Trophoblast cell (in vitro differentiated cells and primary cell): ENCODE data around the gene COA6.

Source experiments
- DNase-seq, 2 donors: peaks; one replicate each; pipeline ENCODE4 v3.0.0-alpha.2; 2016
- H2AFZ ChIP-seq: 2 replicates; pipeline ENCODE4 v1.6.1; 2013; ENCODE audit warnings: low read length, moderate library complexity, mild to moderate bottlenecking; ENCODE audit not compliant: insufficient read depth, poor library complexity
- H2AK5ac ChIP-seq: 2 replicates; pipeline ENCODE4 v1.6.1; 2013; ENCODE audit warnings: mild to moderate bottlenecking, low read length
- H2BK120ac ChIP-seq: 2 replicates; pipeline ENCODE4 v1.6.1; 2013; ENCODE audit warnings: low read length, mild to moderate bottlenecking, moderate library complexity; ENCODE audit not compliant: insufficient read depth, poor library complexity
- H2BK12ac ChIP-seq: 2 replicates; pipeline ENCODE4 v1.6.1; 2013; ENCODE audit warnings: mild to moderate bottlenecking, low read length, moderate library complexity
- H2BK5ac ChIP-seq: 2 replicates; pipeline ENCODE4 v1.6.1; 2013; ENCODE audit warnings: low read length, low read depth, moderate library complexity, mild to moderate bottlenecking; ENCODE audit not compliant: poor library complexity
- H3K14ac ChIP-seq: 2 replicates; pipeline ENCODE4 v1.6.1; 2013; ENCODE audit warnings: mild to moderate bottlenecking, low read length
- H3K18ac ChIP-seq: 2 replicates; pipeline ENCODE4 v1.6.1; 2013; ENCODE audit warnings: mild to moderate bottlenecking, low read length
- H3K23ac ChIP-seq: 2 replicates; pipeline ENCODE4 v1.6.1; 2013; ENCODE audit warnings: low read length
- H3K27ac ChIP-seq: 2 replicates; pipeline ENCODE4 v1.5.1; 2013; ENCODE audit warnings: low read depth, mild to moderate bottlenecking, inconsistent platforms, low read length, moderate library complexity
- H3K27me3 ChIP-seq: 2 replicates; pipeline ENCODE4 v1.6.1; 2013; ENCODE audit warnings: inconsistent platforms, mild to moderate bottlenecking, low read length, moderate library complexity; ENCODE audit not compliant: insufficient read depth
- H3K36me3 ChIP-seq, 2 experiments: 1 replicate in 1 of 2; 2 replicates in 1 of 2; pipeline ENCODE4 v1.6.1; 2013; ENCODE audit warnings: low read length in 2 of 2, mild to moderate bottlenecking in 2 of 2, moderate library complexity in 1 of 2; ENCODE audit not compliant: insufficient read depth in 2 of 2, control insufficient read depth in 1 of 2
- H3K4ac ChIP-seq: 2 replicates; pipeline ENCODE4 v1.6.1; 2013; ENCODE audit warnings: low read depth, mild to moderate bottlenecking, low read length, moderate library complexity
- H3K4me1 ChIP-seq, 2 experiments: 1 replicate in 1 of 2; 2 replicates in 1 of 2; pipeline ENCODE4 v1.6.1; 2013; ENCODE audit warnings: low read length in 2 of 2, mild to moderate bottlenecking in 2 of 2, moderate library complexity in 1 of 2; ENCODE audit not compliant: insufficient read depth in 2 of 2, control insufficient read depth in 1 of 2
- H3K4me2 ChIP-seq: 2 replicates; pipeline ENCODE4 v1.6.1; 2013; ENCODE audit warnings: inconsistent platforms, mild to moderate bottlenecking, low read length, moderate library complexity
- H3K4me3 ChIP-seq: 2 replicates; pipeline ENCODE4 v1.5.1; 2013; ENCODE audit warnings: mild to moderate bottlenecking, low read depth, low read length, inconsistent platforms
- H3K79me1 ChIP-seq: one replicate; pipeline ENCODE4 v1.6.1; 2013; ENCODE audit warnings: low read length
- H3K79me2 ChIP-seq: 2 replicates; pipeline ENCODE4 v1.6.1; 2013; ENCODE audit warnings: low read length, mild to moderate bottlenecking; ENCODE audit not compliant: control insufficient read depth, insufficient read depth, poor library complexity
- H3K9ac ChIP-seq: 2 replicates; pipeline ENCODE4 v1.6.1; 2013; ENCODE audit warnings: mild to moderate bottlenecking, low read length
- H3K9me3 ChIP-seq: 2 replicates; pipeline ENCODE4 v1.6.1; 2013; ENCODE audit warnings: low read depth, mild to moderate bottlenecking, control low read depth, inconsistent platforms, low read length; ENCODE audit not compliant: insufficient read depth
- H4K12ac ChIP-seq: 2 replicates; pipeline ENCODE4 v1.6.1; 2013; ENCODE audit warnings: low read depth, mild to moderate bottlenecking, low read length, moderate library complexity
- H4K8ac ChIP-seq: 2 replicates; pipeline ENCODE4 v1.6.1; 2013; ENCODE audit warnings: low read depth, mild to moderate bottlenecking, low read length, moderate library complexity
- H4K91ac ChIP-seq: one replicate; pipeline ENCODE4 v1.6.1; 2013; ENCODE audit warnings: low read depth, mild to moderate bottlenecking, low read length, moderate library complexity
- WGBS: extraction: QIAGEN DNeasy Blood & Tissue Kit; methylation state at CpG from one replicate; pipeline ENCODE4 v1.1.7; 2013; ENCODE audit warnings: missing lambda C conversion rate; ENCODE audit not compliant: insufficient read length, insufficient coverage; ENCODE audit errors: extremely low coverage; 5-methylcytosine and 5-hydroxymethylcytosine counted together

Gene COA6

GRCh38 chr1:234361102-234361603 is 12.1 kb upstream of the COA6 start:
- H3K4me3 ChIP-seq: no peak overlapping the region
- no CpG with 5 or more reads among the region's 3 CpGs for WGBS
- no peak overlapping the region for H3K23ac ChIP-seq
- H3K79me2 ChIP-seq: no peaks in the 10 kb centered on the region
- H3K9me3 ChIP-seq: no peaks in the 10 kb centered on the region
- no peak overlapping the region for H2AK5ac ChIP-seq
- no peak for DNase-seq
- no peak overlapping the region for H2BK120ac ChIP-seq
- H2AFZ ChIP-seq: no peak overlapping the region
- no peak overlapping the region for H4K8ac ChIP-seq
- H4K91ac ChIP-seq: no peak overlapping the region
- no peak overlapping the region for H3K14ac ChIP-seq
- H3K4ac ChIP-seq: no peak overlapping the region
- no peak overlapping the region for H4K12ac ChIP-seq
- no peaks in the 10 kb centered on the region for H3K27me3 ChIP-seq
- no peak overlapping the region for H2BK5ac ChIP-seq
- no peak overlapping the region for H2BK12ac ChIP-seq
- no peaks in the 10 kb centered on the region for H3K4me1 ChIP-seq
- H3K4me2 ChIP-seq: no peak overlapping the region
- no peaks in the 10 kb centered on the region for H3K36me3 ChIP-seq
- H3K27ac ChIP-seq: no peak overlapping the region
- H3K9ac ChIP-seq: no peak overlapping the region
- H3K18ac ChIP-seq: no peak overlapping the region
- no peaks in the 10 kb centered on the region for H3K79me1 ChIP-seq

GRCh38 chr1:234362558-234362957 is 10.7 kb upstream of the COA6 start:
- Histone ChIP-seq H3K9ac (no peak overlapping the region), H3K4ac (no peak overlapping the region), H2BK120ac (no peak overlapping the region), H3K79me2 (no peaks in the 10 kb centered on the region), H3K27ac (no peak overlapping the region), H3K4me3 (no peak overlapping the region), H4K91ac (no peak overlapping the region), H2BK5ac (no peak overlapping the region), H3K23ac (no peak overlapping the region), H3K27me3 (no peaks in the 10 kb centered on the region), H3K79me1 (no peaks in the 10 kb centered on the region), H3K9me3 (no peaks in the 10 kb centered on the region), H4K12ac (no peak overlapping the region), H2BK12ac (no peak overlapping the region), H3K14ac (no peak overlapping the region), H3K4me2 (no peak overlapping the region), H2AK5ac (no peak overlapping the region), H4K8ac (no peak overlapping the region), H3K18ac (no peak overlapping the region), H3K36me3 (no peaks in the 10 kb centered on the region), H2AFZ (no peak overlapping the region), H3K4me1 (no peaks in the 10 kb centered on the region)
- no CpG with 5 or more reads among the region's 2 CpGs for WGBS
- DNase-seq: no peak

- H2AK5ac ChIP-seq: no peak overlapping the region
- H3K9ac ChIP-seq: no peak overlapping the region
- no peak overlapping the region for H3K4me2 ChIP-seq
- H3K4me3 ChIP-seq: no peak overlapping the region
- no peak overlapping the region for H2AFZ ChIP-seq
- H2BK120ac ChIP-seq: no peak overlapping the region
- no peak for DNase-seq
- H3K27me3 ChIP-seq: no peaks in the 10 kb centered on the region
- H2BK12ac ChIP-seq: no peak overlapping the region
- H2BK5ac ChIP-seq: no peak overlapping the region
- H3K36me3 ChIP-seq: no peaks in the 10 kb centered on the region
- H3K14ac ChIP-seq: no peak overlapping the region
- H3K9me3 ChIP-seq: no peaks in the 10 kb centered on the region
- no CpG with 5 or more reads among the region's 12 CpGs for WGBS
- H3K27ac ChIP-seq: no peak overlapping the region
- no peak overlapping the region for H4K12ac ChIP-seq
- peaks cover 4% of the 10 kb centered on the region for H3K79me2 ChIP-seq
- H3K4me1 ChIP-seq: peaks cover 0 to 2% of the 10 kb centered on the region in 2 experiments
- H4K91ac ChIP-seq: no peak overlapping the region
- no peak overlapping the region for H4K8ac ChIP-seq
- H3K79me1 ChIP-seq: peaks cover 6% of the 10 kb centered on the region
- no peak overlapping the region for H3K18ac ChIP-seq
- no peak overlapping the region for H3K23ac ChIP-seq
- H3K4ac ChIP-seq: no peak overlapping the region
Measured at GRCh38 chr1:234368320-234369032, 4.8 kb upstream of the COA6 start.

- no peaks in the 10 kb centered on the region for H3K9me3 ChIP-seq
- no peak overlapping the region for H2BK120ac ChIP-seq
- H2BK5ac ChIP-seq: no peak overlapping the region
- H3K18ac ChIP-seq: no peak overlapping the region
- no peak overlapping the region for H4K91ac ChIP-seq
- H3K79me1 ChIP-seq: peaks cover 10% of the 10 kb centered on the region
- no peak overlapping the region for H4K12ac ChIP-seq
- no peaks in the 10 kb centered on the region for H3K36me3 ChIP-seq
- DNase-seq: no peak
- H3K14ac ChIP-seq: no peak overlapping the region
- H2AK5ac ChIP-seq: no peak overlapping the region
- no peak overlapping the region for H2BK12ac ChIP-seq
- H4K8ac ChIP-seq: no peak overlapping the region
- H3K4me3 ChIP-seq: no peak overlapping the region
- no peak overlapping the region for H3K4ac ChIP-seq
- WGBS: no CpG with 5 or more reads among the region's 3 CpGs
- H2AFZ ChIP-seq: no peak overlapping the region
- H3K79me2 ChIP-seq: peaks cover 8% of the 10 kb centered on the region
- no peak overlapping the region for H3K4me2 ChIP-seq
- no peak overlapping the region for H3K9ac ChIP-seq
- H3K4me1 ChIP-seq: peaks cover 0 to 2% of the 10 kb centered on the region in 2 experiments
- no peak overlapping the region for H3K27ac ChIP-seq
- H3K27me3 ChIP-seq: no peaks in the 10 kb centered on the region
- no peak overlapping the region for H3K23ac ChIP-seq
Measured at GRCh38 chr1:234369033-234369430, 4.2 kb upstream of the COA6 start.
